HG02642 (cell line): ENCODE results near the gene ZNF728.
"Not testable (repeated sequence)": the region's sequence is repeated elsewhere in the genome, so short reads cannot be mapped to it uniquely, and the experiment has no call there.

Experiments used
- ATAC-seq: cut with Tn5 transposase; IDR thresholded peaks from one replicate; pipeline ENCODE4 v1.9.1; 2021; ENCODE audit warnings: mild to moderate bottlenecking; ENCODE audit not compliant: unreplicated experiment, poor library complexity

The ZNF728 gene

GRCh38 chr19:23002690-23003422, at the start of gene ZNF728:
Gene ZNF728 (minus strand): TSS chr19:23003176. CDS start chr19:23003030, 146 bp downstream.
- ATAC-seq, result no peak

- ATAC-seq, result no peak
Observed at GRCh38 chr19:23052349-23052748, 49.4 kb upstream of the ZNF728 start.

- ATAC-seq, result no peak
Observed at GRCh38 chr19:23049256-23049655, 46.3 kb upstream of the ZNF728 start.

GRCh38 chr19:23046743-23047142, 43.8 kb upstream of the ZNF728 start:
- ATAC-seq, result no peak

GRCh38 chr19:23033721-23034120, 30.7 kb upstream of the ZNF728 start:
- no peak for ATAC-seq

GRCh38 chr19:23015660-23016059, 12.7 kb upstream of the ZNF728 start:
- no peak for ATAC-seq

- not testable (repeated sequence) for ATAC-seq
Observed at GRCh38 chr19:22994957-22995356, 8.0 kb downstream of the ZNF728 start.

GRCh38 chr19:22976248-22976647, 26.7 kb downstream of the ZNF728 start:
- no peak for ATAC-seq

GRCh38 chr19:22975546-22976136, 27.3 kb downstream of the ZNF728 start:
- ATAC-seq, result not testable (repeated sequence)

GRCh38 chr19:22945560-22945959, 57.4 kb downstream of the ZNF728 start:
- ATAC-seq, result no peak

GRCh38 chr19:22935151-22935550, 67.8 kb downstream of the ZNF728 start:
- no peak for ATAC-seq

- not testable (repeated sequence) for ATAC-seq
Observed at GRCh38 chr19:22927576-22927975, 75.4 kb downstream of the ZNF728 start.

GRCh38 chr19:22925181-22925580, 77.8 kb downstream of the ZNF728 start:
- ATAC-seq, result not testable (repeated sequence)
